GM18907 (cell line): Measurements from ENCODE around the gene CASKIN2.

ENCODE experiments used
- ATAC-seq: cut with Tn5 transposase; IDR thresholded peaks from one replicate; pipeline ENCODE4 v1.9.1; 2021; ENCODE audit warnings: mild to moderate bottlenecking, moderate library complexity; ENCODE audit not compliant: unreplicated experiment

The CASKIN2 gene, protein sequence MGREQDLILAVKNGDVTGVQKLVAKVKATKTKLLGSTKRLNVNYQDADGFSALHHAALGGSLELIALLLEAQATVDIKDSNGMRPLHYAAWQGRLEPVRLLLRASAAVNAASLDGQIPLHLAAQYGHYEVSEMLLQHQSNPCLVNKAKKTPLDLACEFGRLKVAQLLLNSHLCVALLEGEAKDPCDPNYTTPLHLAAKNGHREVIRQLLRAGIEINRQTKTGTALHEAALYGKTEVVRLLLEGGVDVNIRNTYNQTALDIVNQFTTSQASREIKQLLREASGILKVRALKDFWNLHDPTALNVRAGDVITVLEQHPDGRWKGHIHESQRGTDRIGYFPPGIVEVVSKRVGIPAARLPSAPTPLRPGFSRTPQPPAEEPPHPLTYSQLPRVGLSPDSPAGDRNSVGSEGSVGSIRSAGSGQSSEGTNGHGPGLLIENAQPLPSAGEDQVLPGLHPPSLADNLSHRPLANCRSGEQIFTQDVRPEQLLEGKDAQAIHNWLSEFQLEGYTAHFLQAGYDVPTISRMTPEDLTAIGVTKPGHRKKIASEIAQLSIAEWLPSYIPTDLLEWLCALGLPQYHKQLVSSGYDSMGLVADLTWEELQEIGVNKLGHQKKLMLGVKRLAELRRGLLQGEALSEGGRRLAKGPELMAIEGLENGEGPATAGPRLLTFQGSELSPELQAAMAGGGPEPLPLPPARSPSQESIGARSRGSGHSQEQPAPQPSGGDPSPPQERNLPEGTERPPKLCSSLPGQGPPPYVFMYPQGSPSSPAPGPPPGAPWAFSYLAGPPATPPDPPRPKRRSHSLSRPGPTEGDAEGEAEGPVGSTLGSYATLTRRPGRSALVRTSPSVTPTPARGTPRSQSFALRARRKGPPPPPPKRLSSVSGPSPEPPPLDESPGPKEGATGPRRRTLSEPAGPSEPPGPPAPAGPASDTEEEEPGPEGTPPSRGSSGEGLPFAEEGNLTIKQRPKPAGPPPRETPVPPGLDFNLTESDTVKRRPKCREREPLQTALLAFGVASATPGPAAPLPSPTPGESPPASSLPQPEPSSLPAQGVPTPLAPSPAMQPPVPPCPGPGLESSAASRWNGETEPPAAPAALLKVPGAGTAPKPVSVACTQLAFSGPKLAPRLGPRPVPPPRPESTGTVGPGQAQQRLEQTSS (N-terminal part only)

DNA sequence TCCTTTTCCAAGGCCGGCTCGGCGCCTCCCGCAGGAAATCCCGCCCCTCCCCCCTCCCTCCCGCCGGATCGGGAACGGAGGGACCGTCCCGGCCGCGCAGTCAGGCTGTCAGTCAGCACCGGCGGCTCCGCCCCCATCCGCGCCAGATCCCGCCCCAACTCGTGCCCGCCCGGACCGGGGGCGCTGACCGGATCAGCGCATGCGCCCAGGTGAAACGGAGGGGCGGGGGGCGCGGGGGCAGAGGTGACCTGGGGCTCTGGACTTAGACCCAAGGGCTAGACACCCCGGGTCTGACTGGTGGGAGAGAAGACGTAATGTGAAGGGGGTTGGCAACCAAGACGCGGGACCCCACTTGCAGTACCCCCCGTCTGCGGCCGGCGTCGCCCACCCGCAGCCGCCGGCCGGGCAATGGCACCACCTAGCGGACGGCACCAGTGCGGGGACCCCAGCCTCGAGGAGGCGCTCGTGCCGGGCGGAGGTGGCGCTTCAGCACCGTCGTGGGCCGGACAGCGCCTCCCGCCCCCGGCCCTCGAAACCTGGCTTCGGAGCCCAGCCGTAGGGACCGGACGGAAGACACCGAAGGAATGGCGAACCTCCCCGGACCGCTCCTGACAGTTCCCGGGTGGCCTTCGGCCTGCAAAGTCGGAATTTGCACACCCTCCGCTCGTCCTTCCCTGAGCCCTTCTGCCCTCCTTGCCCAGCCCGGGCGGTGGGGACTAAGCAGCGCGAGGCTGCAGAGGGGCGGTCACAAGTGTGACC lies at the start of gene CASKIN2:
Gene CASKIN2 (minus strand): TSS at position 42 of the 759 bp plus-strand sequence. CDS start 1,733 bp downstream, outside the sequence.
- ATAC-seq = peak; percentile 56

DNA sequence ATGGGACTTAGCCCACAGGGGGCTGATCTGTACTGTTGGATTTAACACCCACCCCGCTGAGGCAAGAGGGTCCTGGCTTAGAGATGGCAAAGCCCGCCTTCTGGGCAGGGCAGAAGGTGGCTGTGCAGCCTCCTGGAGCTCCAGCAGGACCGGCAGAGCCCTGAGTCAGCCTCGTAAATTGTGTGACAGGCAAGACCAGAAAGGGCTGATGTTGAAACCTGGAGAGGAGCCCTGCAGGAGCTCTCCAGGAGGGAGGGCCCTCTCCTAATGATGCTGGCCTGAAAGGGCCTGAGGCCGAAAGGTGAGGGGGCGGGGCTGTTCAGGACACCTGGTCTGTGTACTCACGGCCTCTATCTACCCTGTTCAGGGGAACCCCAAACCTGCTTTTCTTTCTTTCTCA lies 49.7 kb upstream of the CASKIN2 start:
- no peak for ATAC-seq

DNA sequence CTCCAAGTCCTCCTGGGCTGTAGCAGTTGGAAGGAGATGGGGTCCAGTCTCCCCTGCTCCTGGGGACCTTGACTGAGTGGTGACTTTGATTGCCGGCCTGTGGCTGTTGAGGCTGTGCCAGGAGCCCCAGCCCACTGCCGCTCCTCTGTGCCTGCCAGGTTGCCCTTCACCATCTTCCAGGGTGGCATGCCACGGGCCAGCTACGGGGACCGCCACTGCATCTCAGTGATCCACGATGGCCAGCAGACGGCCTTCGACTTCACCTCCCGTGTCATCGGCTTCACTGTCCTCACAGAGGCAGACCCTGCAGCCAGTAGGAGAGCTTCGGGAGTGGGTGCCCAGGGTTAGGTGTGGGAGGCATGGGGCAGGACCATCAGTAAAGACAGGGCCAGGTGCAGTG lies 48.9 kb upstream of the CASKIN2 start:
- ATAC-seq = no peak

DNA sequence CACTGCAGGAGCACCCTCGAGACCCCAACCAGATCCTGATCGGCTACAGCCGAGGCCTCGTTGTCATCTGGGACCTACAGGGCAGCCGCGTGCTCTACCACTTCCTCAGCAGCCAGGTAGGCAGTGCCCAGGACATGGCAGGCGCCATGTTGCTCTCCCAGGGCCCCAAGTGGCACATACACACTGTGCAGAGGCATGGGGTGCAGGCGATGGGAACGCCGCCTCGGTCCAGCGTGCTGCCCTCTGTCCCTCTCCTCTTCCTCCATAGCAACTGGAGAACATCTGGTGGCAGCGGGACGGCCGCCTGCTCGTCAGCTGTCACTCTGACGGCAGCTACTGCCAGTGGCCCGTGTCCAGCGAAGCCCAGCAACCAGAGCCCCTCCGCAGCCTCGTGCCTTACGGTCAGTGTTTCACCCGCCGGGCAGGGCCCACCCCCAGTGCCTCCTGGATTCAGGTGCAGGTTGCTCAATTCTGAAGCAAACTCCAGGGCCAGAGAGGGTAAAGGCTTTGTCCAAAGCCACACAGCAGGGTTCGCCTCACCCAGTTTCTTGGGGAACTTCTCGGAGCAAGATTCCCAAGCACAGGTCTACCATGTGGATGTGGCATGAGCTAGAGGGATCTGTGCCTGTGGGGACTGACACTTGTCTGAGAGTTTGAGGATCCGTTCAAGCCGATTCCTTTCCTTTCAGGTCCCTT lies 47.9 kb upstream of the CASKIN2 start:
- no peak for ATAC-seq

GRCh38 chr17:75561927-75562603 lies 46.7 kb upstream of the CASKIN2 start:
- ATAC-seq = no peak

GRCh38 chr17:75559958-75560533 lies 44.7 kb upstream of the CASKIN2 start:
- no peak for ATAC-seq

- ATAC-seq = no peak
Measured at GRCh38 chr17:75558666-75559530, 43.6 kb upstream of the CASKIN2 start.

DNA sequence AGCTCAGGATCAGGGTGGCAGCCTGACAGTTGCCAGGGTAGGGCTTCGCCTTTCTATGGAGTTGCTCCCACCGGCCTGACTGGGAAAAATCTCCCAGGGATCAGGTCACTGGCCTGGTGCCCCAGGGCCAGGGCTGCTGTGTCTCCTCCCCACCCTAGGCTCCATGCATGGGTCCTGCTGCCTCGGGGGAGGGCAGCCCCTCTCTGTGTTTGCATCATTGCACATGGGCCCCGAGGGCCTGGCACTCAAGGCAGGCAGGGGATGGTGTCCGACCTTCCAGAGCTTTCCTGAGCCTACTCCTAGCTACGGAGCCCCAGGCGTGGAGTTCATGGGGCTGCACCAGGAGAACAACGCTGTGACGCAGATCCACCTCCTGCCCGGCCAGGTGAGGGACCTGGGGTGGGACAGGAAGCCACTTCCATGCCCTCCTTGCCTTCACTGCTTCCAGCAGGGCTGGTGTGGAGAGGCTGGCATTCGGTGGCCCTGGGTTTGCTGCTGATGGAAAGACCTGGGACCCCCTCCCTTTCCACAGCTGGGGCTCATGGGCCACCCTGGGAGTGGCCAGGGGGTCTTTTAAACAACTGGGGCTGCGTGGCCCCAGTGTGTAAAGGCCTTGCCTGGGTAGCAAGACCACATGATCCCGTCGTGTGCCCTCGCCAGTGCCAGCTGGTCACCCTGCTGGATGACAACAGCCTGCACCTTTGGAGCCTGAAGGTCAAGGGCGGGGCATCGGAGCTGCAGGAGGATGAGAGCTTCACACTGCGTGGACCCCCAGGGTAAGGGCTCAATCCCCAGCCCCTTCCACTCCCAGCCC lies 42.7 kb upstream of the CASKIN2 start:
- ATAC-seq = no peak

- no peak for ATAC-seq
Measured at GRCh38 chr17:75557075-75557851, 41.9 kb upstream of the CASKIN2 start.

- ATAC-seq = no peak
Measured at GRCh38 chr17:75555679-75556153, 40.4 kb upstream of the CASKIN2 start.

- no peak for ATAC-seq
Measured at GRCh38 chr17:75553295-75554110, 38.2 kb upstream of the CASKIN2 start.

DNA sequence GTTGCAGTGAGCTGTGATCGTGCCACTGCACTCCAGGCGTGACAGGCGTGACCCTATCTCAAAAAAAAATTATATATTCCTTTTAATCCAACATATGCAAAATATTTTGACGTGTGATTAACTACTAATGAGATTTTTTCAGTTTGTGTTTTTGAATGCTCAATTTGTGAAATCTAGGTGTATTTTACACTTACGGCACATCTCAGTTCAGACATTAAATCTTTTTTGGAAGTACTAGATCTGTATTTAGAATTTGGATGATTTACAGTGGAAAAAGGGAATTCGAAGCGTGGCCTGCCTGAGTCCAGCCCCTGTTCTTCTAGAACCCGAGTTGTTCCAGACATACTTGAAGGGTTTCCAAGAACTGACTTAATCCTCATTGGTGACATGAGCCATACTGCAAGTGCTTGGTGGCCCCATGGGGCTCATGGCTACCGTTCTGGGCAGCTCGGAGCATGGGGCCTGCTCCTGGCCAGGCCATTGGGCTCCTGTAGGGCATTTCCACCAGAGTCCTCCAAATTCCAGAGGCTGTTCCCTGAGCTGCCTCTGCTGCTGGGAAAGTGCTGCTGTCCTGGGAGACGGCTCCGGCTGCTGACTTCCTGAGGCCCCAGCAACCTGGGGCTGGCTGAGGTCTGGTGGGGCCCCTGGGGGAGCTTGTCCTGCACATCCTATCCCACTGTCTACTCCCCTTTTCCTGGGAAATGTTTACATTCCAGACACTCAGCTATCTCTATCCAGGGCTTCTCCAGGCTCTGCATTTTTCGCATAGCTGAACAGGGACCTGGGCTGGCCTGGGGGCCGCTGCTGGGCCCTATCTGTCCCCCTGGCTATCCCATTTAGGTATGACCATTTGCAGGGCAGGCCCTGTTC lies 37.3 kb upstream of the CASKIN2 start:
- no peak for ATAC-seq

DNA sequence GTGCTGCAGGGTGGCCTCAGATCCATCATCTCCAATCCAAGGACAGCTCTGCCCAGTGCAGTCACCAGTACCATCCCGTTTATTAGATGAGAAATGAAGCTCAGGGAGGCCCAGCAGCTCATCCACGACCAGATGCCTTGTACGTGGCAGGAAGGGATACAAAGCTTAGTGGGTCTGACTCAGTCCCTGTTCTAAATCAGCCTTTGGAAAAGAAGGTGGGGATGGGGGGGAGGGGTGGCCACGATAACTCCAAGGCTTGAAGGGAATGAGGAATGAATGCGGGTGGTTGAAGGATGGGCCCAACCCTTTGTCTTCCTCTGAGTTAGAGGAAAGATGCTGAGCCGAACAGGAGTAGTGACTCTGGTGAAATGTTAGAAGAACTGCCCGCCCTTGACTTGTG lies 35.9 kb upstream of the CASKIN2 start:
- ATAC-seq = no peak

DNA sequence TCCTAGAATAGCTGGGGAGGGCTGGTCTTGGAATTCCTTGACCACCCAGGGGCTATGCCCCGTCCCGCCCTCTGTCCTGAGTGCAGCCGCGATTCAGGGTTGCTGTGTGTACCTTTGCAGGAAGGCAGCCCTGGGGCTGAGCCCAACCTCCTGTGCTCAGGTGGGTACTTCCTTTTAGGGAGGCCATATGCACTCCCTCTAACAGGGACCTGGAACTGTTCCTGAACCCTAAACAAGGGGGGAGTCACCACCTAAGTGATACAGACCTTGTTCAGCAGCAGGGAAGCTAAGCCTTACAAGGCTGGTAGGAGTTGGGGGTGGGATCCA lies 34.8 kb upstream of the CASKIN2 start:
- ATAC-seq = no peak
